ENCODE measurements around the gene NPTX2.

The NPTX2 gene

GRCh38 chr7:98619450-98620321 lies 2.6 kb downstream of the NPTX2 start:
- no peak for DNase-seq

DNA sequence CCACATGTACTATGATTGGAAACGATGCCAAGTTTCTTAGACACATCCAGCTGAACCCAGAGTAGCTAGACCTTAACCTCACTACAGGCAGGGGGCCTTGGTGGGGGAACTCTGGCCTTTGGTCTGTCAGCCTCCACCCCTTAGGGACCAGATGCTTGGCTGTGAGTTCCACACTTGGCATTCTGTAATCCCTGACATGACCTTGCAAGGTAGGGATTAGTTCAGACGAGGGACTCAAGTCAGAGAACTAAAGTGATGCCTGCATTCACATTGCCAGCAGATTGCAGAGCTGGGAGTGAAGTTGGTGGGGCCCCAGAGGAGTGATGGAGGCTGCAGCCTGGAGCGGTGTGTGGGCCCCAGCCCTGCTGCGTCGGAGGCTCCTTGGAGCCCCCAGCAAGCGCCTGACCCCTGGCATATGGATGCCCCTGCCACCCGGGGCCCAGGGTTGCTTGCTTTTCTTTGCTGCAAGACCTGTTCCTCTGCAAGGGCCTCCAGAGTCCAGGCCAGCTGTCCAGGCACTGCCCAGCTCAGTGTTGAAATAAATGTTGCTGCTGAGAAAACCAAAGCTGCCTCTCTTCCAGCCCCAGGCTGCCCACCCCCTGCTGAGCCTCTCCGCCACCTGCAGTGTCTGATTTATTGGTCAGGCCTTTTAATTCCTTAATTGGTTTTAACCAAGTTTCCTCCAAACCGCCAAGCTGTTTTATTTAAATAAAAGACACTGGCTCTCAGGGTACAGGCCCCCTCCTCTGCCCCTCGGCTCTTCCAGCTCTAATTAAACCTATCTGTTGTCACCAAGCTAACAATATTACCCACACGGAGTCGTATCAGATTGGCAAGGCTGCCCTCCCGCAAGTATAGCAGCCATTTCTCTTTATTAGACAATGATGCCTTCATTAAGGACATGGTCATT lies 4.7 kb downstream of the NPTX2 start:
- DNase-seq: no peak

DNA sequence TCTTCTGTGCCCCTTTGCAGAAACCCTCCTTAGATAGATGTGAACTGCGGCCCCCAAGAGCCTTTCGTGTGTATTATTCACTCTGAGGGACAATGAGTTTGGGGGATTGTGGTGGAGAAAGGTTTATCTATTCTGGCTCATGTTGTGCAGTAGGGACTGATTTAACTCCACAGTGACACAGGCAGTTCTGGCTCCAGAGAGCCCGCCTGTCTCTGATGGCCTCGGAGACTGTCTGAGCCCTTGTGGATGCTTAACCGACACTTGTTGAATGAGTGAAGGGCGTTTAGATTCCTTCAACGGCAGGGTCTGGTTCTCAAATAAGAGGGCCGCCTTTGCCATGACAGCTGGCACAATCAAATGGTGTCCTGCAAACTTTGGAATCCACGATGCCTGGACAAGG lies 5.8 kb downstream of the NPTX2 start:
- no peak for DNase-seq

- DNase-seq: no peak
These were observed 7.8 kb downstream of the NPTX2 start for GRCh38 chr7:98624846-98625420.

GRCh38 chr7:98626460-98627412 lies 9.7 kb downstream of the NPTX2 start:
- DNase-seq: no peak

DNA sequence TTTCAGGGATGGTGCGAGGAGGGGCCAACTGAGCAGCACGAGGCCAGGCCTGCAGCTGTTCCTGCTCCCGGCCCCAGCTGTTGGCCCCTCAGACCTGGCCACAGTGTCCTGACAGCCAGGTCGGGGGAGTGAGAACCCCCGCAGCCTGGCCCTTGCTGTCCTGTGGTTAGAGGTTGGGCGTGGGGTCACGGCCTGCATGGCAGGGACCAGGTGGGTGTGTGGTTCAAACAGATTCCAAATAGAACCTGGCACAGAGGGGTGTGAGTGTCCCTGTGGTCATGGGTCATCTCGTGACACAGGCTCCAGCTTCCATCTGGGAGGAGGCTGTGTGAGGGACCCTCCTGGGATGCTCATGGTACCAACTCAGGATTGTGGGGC lies 10.3 kb downstream of the NPTX2 start:
- no peak for DNase-seq

DNA sequence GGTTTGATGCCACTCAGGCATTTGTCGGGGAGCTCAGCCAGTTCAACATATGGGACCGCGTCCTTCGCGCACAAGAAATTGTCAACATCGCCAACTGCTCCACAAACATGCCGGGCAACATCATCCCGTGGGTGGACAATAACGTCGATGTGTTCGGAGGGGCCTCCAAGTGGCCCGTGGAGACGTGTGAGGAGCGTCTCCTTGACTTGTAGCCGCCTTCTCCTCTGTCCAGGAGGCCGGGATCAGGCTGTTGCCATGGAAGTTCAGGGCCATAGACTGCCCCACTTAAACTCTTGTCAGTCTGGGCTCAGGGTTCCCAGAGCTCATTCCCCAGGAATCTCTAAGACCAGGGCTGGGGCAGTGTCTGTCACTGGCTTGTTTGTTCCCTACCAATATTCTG lies 11.3 kb downstream of the NPTX2 start:
- DNase-seq: no peak

DNA sequence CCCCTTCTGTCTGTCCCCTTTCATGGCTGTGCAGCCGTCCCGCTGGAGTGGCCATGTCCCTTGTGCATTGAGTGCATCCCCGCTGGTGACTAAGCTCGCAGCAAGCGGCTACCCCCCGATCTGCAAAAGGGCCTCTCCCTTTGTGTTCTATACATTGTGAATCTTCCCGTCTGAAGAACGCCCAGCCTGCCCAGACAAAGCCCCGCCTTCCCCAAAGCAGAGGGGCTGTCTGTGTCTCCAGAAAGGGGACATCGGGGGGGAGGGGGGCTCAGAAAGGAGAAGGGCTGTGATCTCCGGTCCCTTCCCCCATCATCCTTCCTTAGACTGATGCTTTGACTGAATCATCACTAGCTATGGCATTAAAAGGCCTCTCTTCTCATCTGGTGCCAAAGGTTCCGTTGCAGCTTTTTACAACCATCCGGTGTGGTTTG lies 11.9 kb downstream of the NPTX2 start:
- DNase-seq: no peak

- DNase-seq: no peak
These were observed 13.1 kb downstream of the NPTX2 start for GRCh38 chr7:98630149-98630548.

DNA sequence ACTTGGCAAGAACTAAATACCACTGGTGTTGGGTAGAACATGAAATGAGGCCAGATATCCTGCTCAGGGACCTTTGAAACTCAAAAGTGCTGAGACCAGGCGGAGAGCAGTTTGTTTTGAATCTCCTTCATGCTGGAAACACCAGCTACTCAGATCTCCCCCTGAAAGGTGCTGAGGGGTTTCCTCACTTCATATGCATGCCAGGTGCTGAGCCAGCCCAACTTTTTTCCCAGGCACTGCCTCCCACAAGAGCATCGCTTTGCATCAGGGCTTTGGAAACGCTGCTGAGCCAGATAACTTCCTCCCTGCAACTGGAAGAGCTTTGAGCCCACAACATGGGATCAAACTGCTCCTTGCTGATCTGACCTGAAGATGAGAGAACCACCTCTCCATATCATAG lies 13.7 kb downstream of the NPTX2 start:
- no peak for DNase-seq

- no peak for DNase-seq
These were observed 21.8 kb downstream of the NPTX2 start for GRCh38 chr7:98638853-98639252.

- no peak for DNase-seq
These were observed 23.3 kb downstream of the NPTX2 start for GRCh38 chr7:98640375-98640774.

DNA sequence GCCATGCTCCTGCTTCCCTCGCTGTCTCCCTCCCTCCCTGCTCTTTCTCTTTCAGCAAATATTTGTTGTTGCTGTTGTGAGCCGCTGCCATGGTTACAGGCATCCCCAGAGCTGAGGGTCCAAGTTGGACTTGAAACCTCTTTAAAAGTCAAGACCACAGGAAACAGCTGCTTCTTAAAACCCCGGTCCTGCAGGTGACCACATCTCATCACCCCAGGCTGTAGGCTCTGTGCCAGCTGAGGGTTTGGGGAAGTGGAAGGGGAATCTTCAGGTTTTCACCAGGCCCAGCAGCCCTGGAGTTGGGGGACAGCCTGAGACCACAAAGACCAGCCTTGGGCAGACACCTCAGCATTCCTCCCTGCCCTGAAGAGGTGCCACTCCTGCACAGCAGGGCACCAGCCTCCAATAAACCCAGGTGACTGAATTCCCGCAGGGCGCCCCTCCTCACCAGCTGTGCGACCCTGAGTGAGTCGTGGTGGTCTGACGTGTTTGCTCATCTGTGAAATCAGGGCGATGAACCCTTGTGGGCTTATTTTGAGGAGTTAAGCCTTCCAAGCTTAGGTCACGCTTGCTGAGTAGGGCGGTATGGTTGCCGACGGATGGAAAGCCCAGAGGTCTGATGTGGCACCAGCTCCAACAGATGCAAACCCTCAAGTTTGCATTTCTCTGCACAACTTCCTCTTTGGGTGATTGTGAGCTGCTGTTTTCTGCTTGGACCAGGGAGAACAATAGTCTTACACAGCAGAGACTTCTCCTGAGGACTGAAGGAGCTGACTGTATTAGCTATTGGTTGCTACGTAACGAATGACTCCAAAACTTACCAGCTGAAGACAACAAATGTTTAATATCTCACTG lies 24.8 kb downstream of the NPTX2 start:
- DNase-seq: no peak

GRCh38 chr7:98643236-98643985 lies 26.3 kb downstream of the NPTX2 start:
- no peak for DNase-seq

DNA sequence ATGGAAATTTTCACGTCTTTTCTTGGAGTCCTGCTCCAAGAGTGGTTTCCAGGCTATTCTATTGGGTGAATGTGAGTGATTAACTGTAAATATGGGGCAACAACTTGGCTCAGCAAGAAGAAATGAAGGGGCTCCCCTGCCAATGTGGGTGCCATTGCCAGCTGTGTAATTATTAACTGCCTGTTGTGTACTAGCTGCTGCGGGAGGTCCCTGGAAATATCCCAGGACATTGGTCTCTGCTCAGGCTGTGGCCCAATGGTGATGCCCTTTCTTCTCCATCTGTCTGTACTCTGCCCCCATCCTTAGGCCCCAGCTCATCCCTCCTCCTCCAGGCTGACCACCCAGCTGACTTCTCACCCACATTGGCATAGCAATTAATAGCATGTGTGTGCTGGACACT lies 29.4 kb downstream of the NPTX2 start:
- no peak for DNase-seq

DNA sequence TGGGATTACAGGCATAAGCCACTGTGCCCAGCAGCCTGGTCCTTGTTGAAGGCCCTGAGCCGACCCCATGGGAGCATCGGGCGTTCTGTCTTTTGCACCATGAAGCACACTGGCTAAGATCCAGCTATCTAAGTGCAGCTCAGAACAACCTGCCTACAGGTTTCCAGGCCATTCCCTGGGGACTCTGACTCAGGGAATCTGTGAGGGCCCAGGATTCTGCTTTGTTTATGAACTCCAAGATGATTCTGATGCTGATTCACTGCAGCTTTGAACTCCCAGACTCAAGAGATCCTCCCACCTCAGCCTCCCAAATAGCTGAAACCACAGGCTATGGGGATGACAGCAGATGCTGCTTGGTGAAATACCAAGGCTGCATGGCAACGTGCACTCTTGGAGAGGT lies 30.2 kb downstream of the NPTX2 start:
- DNase-seq: no peak

GRCh38 chr7:98651760-98652159 lies 34.7 kb downstream of the NPTX2 start:
- no peak for DNase-seq

DNA sequence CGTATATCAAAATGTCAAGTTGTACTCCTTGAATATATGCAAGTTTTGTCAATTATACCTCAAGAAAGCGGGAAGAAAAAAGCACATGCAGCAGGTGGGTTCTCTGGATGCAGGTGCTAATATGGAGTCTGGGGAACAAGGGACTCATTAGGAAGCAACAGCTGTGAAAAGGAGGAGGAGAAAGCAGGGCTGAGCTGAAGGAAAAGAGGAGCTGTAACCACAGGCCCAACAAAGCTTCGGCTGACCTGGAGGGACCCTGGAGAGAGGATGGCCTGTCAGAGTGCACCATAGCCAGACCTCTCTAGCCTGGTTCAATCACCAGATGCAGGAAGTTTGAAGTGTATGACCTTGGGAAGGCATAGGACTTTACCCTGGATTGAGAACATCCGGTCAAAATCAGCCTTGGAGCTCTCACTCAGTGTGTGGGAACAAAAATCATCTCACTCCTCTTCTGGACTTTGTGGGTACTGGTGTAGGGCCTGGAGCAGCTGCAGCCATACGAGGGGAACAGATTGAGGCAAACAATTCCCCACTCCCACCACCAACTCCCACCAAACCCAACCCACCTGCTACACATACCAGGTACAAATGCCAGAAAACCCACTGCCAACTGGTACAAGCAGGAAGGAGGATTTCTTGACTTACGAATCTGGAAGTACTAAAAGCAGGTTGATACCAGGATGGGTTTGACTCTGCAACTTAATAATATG lies 36.7 kb downstream of the NPTX2 start:
- DNase-seq: no peak

- no peak for DNase-seq
These were observed 37.6 kb downstream of the NPTX2 start for GRCh38 chr7:98654524-98655272.
